K562 (cell line): Measurements from ENCODE around the gene ST3GAL3. TPM values are rescaled to one million over a fixed set of nuclear protein-coding genes. Genes with fewer than 3 reads are reported as not detected.

Source experiments
- ATAC-seq: fragments of 200-7000 bp; cut with Tn5 transposase; 3 replicates; pipeline ENCODE4 v1.9.1; 2020; ENCODE audit warnings: moderate library complexity
- BruUV-seq: library from RNA; stranded (reverse); fragments of 400-500 nt; replicated peaks from 2 replicates; lab custom pipeline; 2021; lab: Mats Ljungman, UMichigan
- CTCF ChIA-PET: fragments of 300-600 bp; formaldehyde crosslinking; extraction: SDS; loops from one replicate; lab custom pipeline; 2021; ENCODE audit warnings: low intra/inter-chr PET ratio; lab: Yijun Ruan, JAX
- POLR2A ChIA-PET: fragments of 300-600, 350-650 bp; sonication (Branson Sonifier 250); formaldehyde crosslinking; extraction: SDS; loops from one replicate; lab custom pipeline; 2021; ENCODE audit warnings: antibody characterized with exemption, inconsistent platforms; lab: Yijun Ruan, JAX
- DNase-seq, 4 experiments: peaks; one replicate each; pipeline versions ENCODE4 v3.0.0 to v3.0.0-alpha.2; 2011 to 2018; ENCODE audit warnings: low spot score in 3 of 4, mixed read lengths in 3 of 4; ENCODE audit errors: extremely low read depth in 1 of 4
- FAIRE-seq: peaks from 2 replicates; lab custom pipeline; 2011; peaks lifted over from hg19 to GRCh38; lab: Jason Lieb, UNC
- H2AFZ ChIP-seq: 2 replicates; pipeline ENCODE4 v1.6.0; 2011; ENCODE audit warnings: low read depth, low read length, control low read depth, inconsistent platforms
- H3K27ac ChIP-seq: fragments of 200-600 bp; 3 replicates; pipeline ENCODE4 v1.8.0; 2011; ENCODE audit warnings: low read depth, mild to moderate bottlenecking, control low read depth, inconsistent platforms, low read length, moderate library complexity, mixed read lengths; ENCODE audit errors: extremely low read depth
- H3K27me3 ChIP-seq, 2 experiments: fragments of 300-600 bp in 1 of 2; 2 replicates in 1 of 2; 3 replicates in 1 of 2; pipeline versions ENCODE4 v1.6.0 to v1.8.0; 2011; ENCODE audit warnings: inconsistent platforms in 2 of 2, low read length in 2 of 2, mild to moderate bottlenecking in 1 of 2, mixed read lengths in 1 of 2, moderate library complexity in 1 of 2; ENCODE audit not compliant: control insufficient read depth in 2 of 2, insufficient read depth in 2 of 2
- H3K36me3 ChIP-seq: fragments of 300-600 bp; 3 replicates; pipeline ENCODE4 v1.8.0; 2011; ENCODE audit warnings: mild to moderate bottlenecking, low read length, inconsistent platforms; ENCODE audit not compliant: control insufficient read depth, insufficient read depth
- H3K4me1 ChIP-seq, 2 experiments: fragments of 200-600 bp in 1 of 2; replicated peaks in 1 of 2; 2 replicates in 1 of 2; 3 replicates in 1 of 2; pipeline versions ENCODE4 v1.5.1 to v1.8.0; 2011; ENCODE audit warnings: inconsistent platforms in 2 of 2, low read length in 2 of 2, mild to moderate bottlenecking in 1 of 2, mixed read lengths in 1 of 2, moderate library complexity in 1 of 2; ENCODE audit not compliant: control insufficient read depth in 2 of 2, insufficient read depth in 2 of 2
- H3K4me2 ChIP-seq: 2 replicates; pipeline ENCODE4 v1.6.1; 2011; ENCODE audit warnings: low read length, control low read depth, inconsistent platforms, mixed read lengths; ENCODE audit not compliant: insufficient read depth
- H3K4me3 ChIP-seq: fragments of 200-600 bp; sonication (generic), shearing (Covaris generic); 2 replicates; pipeline ENCODE4 v1.5.1; 2016; ENCODE audit warnings: control low read depth, inconsistent platforms
- H3K79me2 ChIP-seq: fragments of 200-600 bp; 3 replicates; pipeline ENCODE4 v1.8.0; 2011; ENCODE audit warnings: low read length, inconsistent platforms; ENCODE audit not compliant: control insufficient read depth, insufficient read depth
- H3K9ac ChIP-seq, 2 experiments: 2 replicates each; pipeline versions ENCODE4 v1.6.0 to v1.6.1; 2011; ENCODE audit warnings: low read depth in 2 of 2, low read length in 2 of 2, control low read depth in 1 of 2, inconsistent platforms in 1 of 2, mild to moderate bottlenecking in 1 of 2, mixed read lengths in 1 of 2; ENCODE audit not compliant: insufficient read depth in 1 of 2
- H3K9me1 ChIP-seq: one replicate; pipeline ENCODE4 v1.6.0; 2011; ENCODE audit warnings: inconsistent platforms, mild to moderate bottlenecking, low read length, moderate library complexity; ENCODE audit not compliant: control insufficient read depth, insufficient read depth
- H3K9me3 ChIP-seq: replicated peaks from 2 replicates; pipeline ENCODE4 v1.5.1; 2011; ENCODE audit warnings: low read depth, low read length, inconsistent platforms; ENCODE audit not compliant: control insufficient read depth, insufficient read depth
- H4K20me1 ChIP-seq: replicated peaks from 2 replicates; pipeline ENCODE4 v1.6.1; 2011; ENCODE audit warnings: low read length, inconsistent platforms, mixed read lengths; ENCODE audit not compliant: control insufficient read depth, insufficient read depth
- HMG20B ChIP-seq: fragments of 250-450 bp; sonication (Bioruptor Pico); IDR thresholded peaks from 2 replicates; pipeline ENCODE4 v1.5.0; 2021; ENCODE audit warnings: mild to moderate bottlenecking
- RFX5 ChIP-seq: IDR thresholded peaks from 2 replicates; pipeline ENCODE4 v1.6.1; 2011; ENCODE audit warnings: low read depth, mild to moderate bottlenecking, improper control_type of control experiment, low read length
- TCF3 ChIP-seq: sonication (generic); formaldehyde crosslinking; IDR thresholded peaks from 2 replicates; pipeline ENCODE4 v1.4.0; 2020; ENCODE audit warnings: mild to moderate bottlenecking, missing genetic modification reagents
- WGBS: fragments of 100-300 bp; shearing (Covaris generic); methylation state at CpG from one replicate; pipeline ENCODE4 v1.1.6; 2016; ENCODE audit warnings: low coverage, mixed read lengths; ENCODE audit not compliant: insufficient coverage; ENCODE audit errors: missing lambda C conversion rate; 5-methylcytosine and 5-hydroxymethylcytosine counted together
- in situ Hi-C: fragments of 300-500 bp; cut with MboI; formaldehyde crosslinking; loops from 4 replicates; pipeline ENCODE4 v1.15.0; 2018; ENCODE audit warnings: inconsistent platforms, mixed read lengths
- intact Hi-C: fragments of 100-400 bp; cut with micrococcal nuclease; formaldehyde crosslinking; loops from 2 replicates; pipeline ENCODE4 v1.14.2; 2022
- polyA plus RNA-seq, 8 experiments: library from polyadenylated mRNA; depleted of rRNA in 4 of 8; stranded (reverse) in 5 of 8; unstranded in 3 of 8; fragments of >200 nt; fragmentation: Nextera tagmentation in 2 of 8; fragmentation: Illumina TruSeq in 1 of 8; extraction: Ambion mirVana in 2 of 8; extraction: Trizol in 1 of 8; gene quantifications; 2 replicates each; pipeline versions ENCODE4 v1.2.1 to v1.2.3, GENCODE V29; 2011 to 2014; ENCODE audit warnings: inconsistent platforms in 1 of 8, missing spikeins in 1 of 8
- total RNA-seq, 7 experiments: library from RNA; depleted of rRNA in 6 of 7; stranded (reverse); fragments of >200 nt in 6 of 7; fragmentation: Illumina TruSeq in 2 of 7; extraction: Trizol in 2 of 7; gene quantifications; 2 replicates each; pipeline versions ENCODE4 v1.2.1 to v1.2.3, GENCODE V29; 2011 to 2021; ENCODE audit warnings: low replicate concordance in 1 of 7
- TF ChIP-seq, protein P1 (sequence below): fragments of 450-650 bp; IDR thresholded peaks from 2 replicates; pipeline ENCODE4 v1.7.1; 2018; ENCODE audit warnings: mild to moderate bottlenecking, low read depth; ENCODE audit not compliant: partially characterized antibody
- TF ChIP-seq, protein P2 (sequence below), 3 experiments: IDR thresholded peaks in 2 of 3; conservative IDR thresholded peaks in 1 of 3; 2 replicates each; pipeline ENCODE4 v1.5.1; 2011 to 2012; ENCODE audit warnings: low read length in 3 of 3, mild to moderate bottlenecking in 3 of 3, control low read depth in 2 of 3, improper control_type of control experiment in 1 of 3, inconsistent platforms in 1 of 3, low read depth in 1 of 3, mixed read lengths in 1 of 3, moderate library complexity in 1 of 3; ENCODE audit not compliant: insufficient read depth in 2 of 3

ST3GAL3 gene
- total and polyA plus RNA-seq, 9 of the 15 experiments (the other 6 are each of a cell fraction or from before 2014, with no cell fraction given), result 1.2 to 18.9 (median 11.0) TPM

DNA sequence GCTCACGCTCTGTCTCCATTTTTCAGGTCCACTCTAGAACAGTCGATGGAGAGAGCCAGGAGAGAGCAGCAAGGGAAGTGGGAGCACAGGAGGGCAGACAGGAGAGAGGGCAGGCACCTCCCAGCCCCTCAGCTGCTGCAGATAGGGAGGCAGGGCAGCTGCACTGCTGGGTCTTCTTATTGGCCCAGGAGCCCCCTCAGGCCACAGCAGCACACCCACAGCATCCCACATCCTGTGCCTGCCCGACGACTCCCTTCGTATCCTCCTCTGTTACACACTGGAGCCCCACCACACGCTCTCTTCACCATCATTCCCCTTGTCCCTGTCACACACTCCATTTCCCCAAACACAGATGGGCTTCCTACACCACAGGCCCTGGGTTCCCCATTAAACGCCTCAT, 212.6 kb downstream of the ST3GAL3 start (continued):
- TF ChIP-seq, protein P1, sequence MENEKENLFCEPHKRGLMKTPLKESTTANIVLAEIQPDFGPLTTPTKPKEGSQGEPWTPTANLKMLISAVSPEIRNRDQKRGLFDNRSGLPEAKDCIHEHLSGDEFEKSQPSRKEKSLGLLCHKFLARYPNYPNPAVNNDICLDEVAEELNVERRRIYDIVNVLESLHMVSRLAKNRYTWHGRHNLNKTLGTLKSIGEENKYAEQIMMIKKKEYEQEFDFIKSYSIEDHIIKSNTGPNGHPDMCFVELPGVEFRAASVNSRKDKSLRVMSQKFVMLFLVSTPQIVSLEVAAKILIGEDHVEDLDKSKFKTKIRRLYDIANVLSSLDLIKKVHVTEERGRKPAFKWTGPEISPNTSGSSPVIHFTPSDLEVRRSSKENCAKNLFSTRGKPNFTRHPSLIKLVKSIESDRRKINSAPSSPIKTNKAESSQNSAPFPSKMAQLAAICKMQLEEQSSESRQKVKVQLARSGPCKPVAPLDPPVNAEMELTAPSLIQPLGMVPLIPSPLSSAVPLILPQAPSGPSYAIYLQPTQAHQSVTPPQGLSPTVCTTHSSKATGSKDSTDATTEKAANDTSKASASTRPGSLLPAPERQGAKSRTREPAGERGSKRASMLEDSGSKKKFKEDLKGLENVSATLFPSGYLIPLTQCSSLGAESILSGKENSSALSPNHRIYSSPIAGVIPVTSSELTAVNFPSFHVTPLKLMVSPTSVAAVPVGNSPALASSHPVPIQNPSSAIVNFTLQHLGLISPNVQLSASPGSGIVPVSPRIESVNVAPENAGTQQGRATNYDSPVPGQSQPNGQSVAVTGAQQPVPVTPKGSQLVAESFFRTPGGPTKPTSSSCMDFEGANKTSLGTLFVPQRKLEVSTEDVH, result no peak
- TF ChIP-seq, all 486 proteins: peak for 0

DNA sequence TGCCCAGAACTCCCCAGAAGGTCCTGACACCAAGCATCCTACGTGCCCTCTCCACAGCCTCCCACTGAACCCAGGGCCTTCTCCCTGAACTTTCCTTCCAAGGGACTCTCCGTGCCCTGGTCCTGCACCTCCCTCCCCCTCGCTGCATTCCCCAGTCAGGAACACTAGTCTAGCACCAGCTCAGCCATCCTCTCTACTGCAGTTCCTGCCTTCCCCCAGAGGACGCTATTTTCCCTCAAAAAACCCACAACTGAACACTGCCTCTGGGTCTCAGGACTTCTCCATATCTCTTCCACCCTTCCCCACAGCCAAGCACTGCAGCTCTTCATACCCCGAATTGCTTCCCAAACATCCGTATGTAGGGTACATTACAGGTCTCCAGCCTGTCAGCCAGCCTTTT, 213.7 kb downstream of the ST3GAL3 start:
- 44% methylated on average over 6 of the region's 6 CpGs for WGBS
- Histone ChIP-seq H3K4me2 (no peak overlapping the region), H3K9me3 (no peaks in the 10 kb centered on the region), H4K20me1 (no peaks in the 10 kb centered on the region; the same call in 1 of the 2 replicates), H3K4me1 (no peaks in the 10 kb centered on the region), H3K27ac (no peak overlapping the region), H3K4me3 (no peak overlapping the region), H3K9ac (no peak overlapping the region), H3K36me3 (no peaks in the 10 kb centered on the region), H2AFZ (no peak overlapping the region), H3K27me3 (0 out of 5 replicates have a peak, but pooled peaks cover 0 to 5% of the 10 kb centered on the region in 2 experiments), H3K9me1 (no peaks in the 10 kb centered on the region), H3K79me2 (no peaks in the 10 kb centered on the region)
- TF ChIP-seq RFX5 (no peak), HMG20B (CRISPR knock-in tag) (no peak), TCF3 (CRISPR knock-in tag) (no peak)
- TF ChIP-seq, protein P2, sequence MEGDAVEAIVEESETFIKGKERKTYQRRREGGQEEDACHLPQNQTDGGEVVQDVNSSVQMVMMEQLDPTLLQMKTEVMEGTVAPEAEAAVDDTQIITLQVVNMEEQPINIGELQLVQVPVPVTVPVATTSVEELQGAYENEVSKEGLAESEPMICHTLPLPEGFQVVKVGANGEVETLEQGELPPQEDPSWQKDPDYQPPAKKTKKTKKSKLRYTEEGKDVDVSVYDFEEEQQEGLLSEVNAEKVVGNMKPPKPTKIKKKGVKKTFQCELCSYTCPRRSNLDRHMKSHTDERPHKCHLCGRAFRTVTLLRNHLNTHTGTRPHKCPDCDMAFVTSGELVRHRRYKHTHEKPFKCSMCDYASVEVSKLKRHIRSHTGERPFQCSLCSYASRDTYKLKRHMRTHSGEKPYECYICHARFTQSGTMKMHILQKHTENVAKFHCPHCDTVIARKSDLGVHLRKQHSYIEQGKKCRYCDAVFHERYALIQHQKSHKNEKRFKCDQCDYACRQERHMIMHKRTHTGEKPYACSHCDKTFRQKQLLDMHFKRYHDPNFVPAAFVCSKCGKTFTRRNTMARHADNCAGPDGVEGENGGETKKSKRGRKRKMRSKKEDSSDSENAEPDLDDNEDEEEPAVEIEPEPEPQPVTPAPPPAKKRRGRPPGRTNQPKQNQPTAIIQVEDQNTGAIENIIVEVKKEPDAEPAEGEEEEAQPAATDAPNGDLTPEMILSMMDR (IDR thresholded peaks at IDR 0.05 in 2 of 3, conservative IDR thresholded peaks at IDR 0.05 in 1 of 3; ENCODE audit: insufficient read depth in 2 of 3, low read depth in 1 of 3, low read length in 3 of 3), result peak; percentile 31 to 35 (median 35); a peak in 3 of 6 replicates
- ChIA-PET CTCF (interaction anchor here (0.5 kb wide), 1 partner anchor 1296 kb away, joined by 3 read pairs; no protein-coding TSS in a partner anchor), POLR2A (interaction anchor here (0.6 to 1.7 kb wide), 5 partner anchors 10 to 191 kb away, joined by 3 to 5 read pairs (median 3); no protein-coding TSS in a partner anchor)
- ATAC-seq, result peak; percentile 62
- intact Hi-C loops, result no loop called here
- no TSS peak for BruUV-seq
- DNase-seq, result no peak
- no peak for FAIRE-seq
- in situ Hi-C loops, result no loop called here
